HepG2 (cell line): ENCODE results near the gene RNF4. TPM values are rescaled to one million over a fixed set of nuclear protein-coding genes. Genes with fewer than 3 reads are reported as not detected.
A peak's percentile ranks its signal among the peaks of the same experiment; 100 is the strongest.

ENCODE experiments used
- ETV5 ChIP-seq: IDR thresholded peaks from 2 replicates; pipeline ENCODE4 v1.6.1; 2018; ENCODE audit warnings: missing biosample characterization, missing genetic modification reagents, inconsistent platforms, borderline replicate concordance
- HBP1 ChIP-seq: IDR thresholded peaks from 2 replicates; pipeline ENCODE4 v1.6.1; 2016; ENCODE audit warnings: low read depth, control low read depth
- KAT8 ChIP-seq: IDR thresholded peaks from 2 replicates; pipeline ENCODE4 v1.6.1; 2016; ENCODE audit warnings: missing genetic modification reagents, missing compliant biosample characterization
- RFX1 ChIP-seq: fragments of 450-650 bp; IDR thresholded peaks from 2 replicates; pipeline ENCODE4 v1.6.1; 2017
- RORA ChIP-seq: sonication (generic); formaldehyde crosslinking; IDR thresholded peaks from 2 replicates; pipeline ENCODE4 v1.5.0; 2020; ENCODE audit warnings: mild to moderate bottlenecking, missing genetic modification reagents, moderate library complexity
- XRCC5 ChIP-seq: fragments of 200-400 bp; formaldehyde crosslinking; optimal IDR thresholded peaks from 2 replicates; pipeline ENCODE3; 2017; ENCODE audit warnings: mild to moderate bottlenecking, low read length
- ZBTB20 ChIP-seq: sonication (generic); formaldehyde crosslinking; IDR thresholded peaks from 2 replicates; pipeline ENCODE4 v1.8.1; 2023; ENCODE audit warnings: missing genetic modification reagents, low read depth, mild to moderate bottlenecking, borderline replicate concordance
- ZFP91 ChIP-seq: sonication (generic); formaldehyde crosslinking; IDR thresholded peaks from 2 replicates; pipeline ENCODE4 v1.9.0; 2022; ENCODE audit warnings: missing genetic modification reagents, mild to moderate bottlenecking, borderline replicate concordance
- ZMAT3 ChIP-seq: sonication (generic); formaldehyde crosslinking; conservative IDR thresholded peaks from 2 replicates; pipeline ENCODE4 v1.7.0; 2021; ENCODE audit warnings: missing genetic modification reagents
- ZNF44 ChIP-seq: sonication (generic); formaldehyde crosslinking; IDR thresholded peaks from 2 replicates; pipeline ENCODE4 v1.5.1; 2020; ENCODE audit warnings: mild to moderate bottlenecking, missing genetic modification reagents
- ZNF530 ChIP-seq: sonication (generic); formaldehyde crosslinking; IDR thresholded peaks from 2 replicates; pipeline ENCODE4 v1.5.0; 2020; ENCODE audit warnings: low read depth, mild to moderate bottlenecking, missing genetic modification reagents
- ZNF546 ChIP-seq: sonication (generic); formaldehyde crosslinking; conservative IDR thresholded peaks from 2 replicates; pipeline ENCODE4 v1.8.1; 2023; ENCODE audit warnings: mild to moderate bottlenecking, missing genetic modification reagents
- ZNF549 ChIP-seq: sonication (generic); formaldehyde crosslinking; IDR thresholded peaks from 2 replicates; pipeline ENCODE4 v1.5.0; 2020; ENCODE audit warnings: missing genetic modification reagents
- ZNF562 ChIP-seq: sonication (generic); formaldehyde crosslinking; IDR thresholded peaks from 2 replicates; pipeline ENCODE4 v1.8.0; 2022; ENCODE audit warnings: missing genetic modification reagents, borderline replicate concordance
- ZNF652 ChIP-seq: IDR thresholded peaks from 2 replicates; pipeline ENCODE4 v1.6.1; 2016; ENCODE audit warnings: low read depth, borderline replicate concordance
- ZSCAN5A ChIP-seq: sonication (generic); formaldehyde crosslinking; IDR thresholded peaks from 2 replicates; pipeline ENCODE4 v1.8.0; 2022; ENCODE audit warnings: mild to moderate bottlenecking, missing genetic modification reagents, borderline replicate concordance
- polyA plus RNA-seq, 8 experiments: library from polyadenylated mRNA; depleted of rRNA in 3 of 8; stranded (reverse) in 7 of 8; unstranded in 1 of 8; fragments of >200 nt; fragmentation: Illumina TruSeq in 4 of 8; extraction: Trizol in 4 of 8; gene quantifications; 2 replicates each; pipeline versions ENCODE4 v1.2.1 to v1.2.3, GENCODE V29; 2011 to 2016; ENCODE audit warnings: low read depth in 4 of 8, missing spikeins in 1 of 8, mixed read lengths in 1 of 8; ENCODE audit not compliant: insufficient read depth in 1 of 8
- total RNA-seq, 5 experiments: library from RNA; depleted of rRNA; stranded (reverse); fragments of >200 nt; fragmentation: Illumina TruSeq; extraction: Trizol; gene quantifications; 2 replicates each; pipeline ENCODE4 v1.2.3, GENCODE V29; 2016; ENCODE audit warnings: low read depth in 1 of 5
- TF ChIP-seq, protein P1 (sequence below): sonication (generic); formaldehyde crosslinking; IDR thresholded peaks from 2 replicates; pipeline ENCODE4 v1.4.0; 2020; ENCODE audit warnings: missing genetic modification reagents
- TF ChIP-seq, protein P2 (sequence below): sonication (generic); formaldehyde crosslinking; IDR thresholded peaks from 2 replicates; pipeline ENCODE4 v1.5.0; 2020; ENCODE audit warnings: missing genetic modification reagents
- TF ChIP-seq, protein P3 (sequence below): sonication (generic); formaldehyde crosslinking; IDR thresholded peaks from 2 replicates; pipeline ENCODE4 v1.8.1; 2023; ENCODE audit warnings: mild to moderate bottlenecking, moderate library complexity, missing genetic modification reagents

RNF4 gene
- total and polyA plus RNA-seq, 2 of the 13 experiments (the other 11 are each of a cell fraction or from before 2014, with no cell fraction given): 38.1 to 45.1 TPM

DNA sequence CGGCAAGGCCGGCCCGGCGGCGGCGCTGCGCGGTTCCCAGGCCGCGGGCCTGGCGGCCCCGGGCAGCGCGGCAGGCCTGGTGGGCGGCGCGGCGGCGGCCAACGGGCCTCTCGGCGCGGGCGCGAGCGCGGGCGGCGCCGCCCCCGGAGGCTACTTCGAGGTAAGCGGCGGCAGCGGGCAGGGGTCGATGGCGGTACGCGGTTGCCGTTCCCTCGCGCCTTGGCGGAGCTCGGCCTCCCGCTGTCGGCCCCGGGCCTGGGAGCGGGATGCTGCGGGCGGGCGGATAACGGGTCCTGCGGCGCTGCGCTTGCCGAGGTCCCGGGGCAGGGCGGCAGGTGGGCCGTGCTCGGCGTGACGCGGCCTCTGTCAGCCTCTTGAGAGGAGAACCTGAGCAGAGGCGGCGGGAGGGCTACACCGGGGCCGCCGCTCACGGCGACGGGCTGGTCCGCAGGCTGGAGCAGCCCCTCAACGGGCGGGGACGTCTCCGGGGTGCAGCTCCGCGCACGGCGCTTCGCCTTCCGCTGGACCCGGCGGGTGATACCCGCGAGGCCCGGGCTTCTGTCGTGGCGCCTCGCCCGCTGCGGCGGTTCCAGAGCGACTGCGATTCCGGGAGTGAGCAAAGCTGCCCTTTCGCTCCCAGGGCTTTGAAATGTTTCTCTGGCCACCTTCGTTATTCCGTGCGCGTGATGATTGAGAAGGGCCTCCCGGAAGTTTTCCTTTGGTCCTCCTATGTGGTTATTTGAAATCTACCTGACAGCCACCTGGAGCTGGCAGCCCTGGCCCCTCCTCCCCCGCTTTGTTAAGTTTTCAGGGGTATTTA is 68.3 kb downstream of the RNF4 start (continued):
- TF ChIP-seq, protein P1, sequence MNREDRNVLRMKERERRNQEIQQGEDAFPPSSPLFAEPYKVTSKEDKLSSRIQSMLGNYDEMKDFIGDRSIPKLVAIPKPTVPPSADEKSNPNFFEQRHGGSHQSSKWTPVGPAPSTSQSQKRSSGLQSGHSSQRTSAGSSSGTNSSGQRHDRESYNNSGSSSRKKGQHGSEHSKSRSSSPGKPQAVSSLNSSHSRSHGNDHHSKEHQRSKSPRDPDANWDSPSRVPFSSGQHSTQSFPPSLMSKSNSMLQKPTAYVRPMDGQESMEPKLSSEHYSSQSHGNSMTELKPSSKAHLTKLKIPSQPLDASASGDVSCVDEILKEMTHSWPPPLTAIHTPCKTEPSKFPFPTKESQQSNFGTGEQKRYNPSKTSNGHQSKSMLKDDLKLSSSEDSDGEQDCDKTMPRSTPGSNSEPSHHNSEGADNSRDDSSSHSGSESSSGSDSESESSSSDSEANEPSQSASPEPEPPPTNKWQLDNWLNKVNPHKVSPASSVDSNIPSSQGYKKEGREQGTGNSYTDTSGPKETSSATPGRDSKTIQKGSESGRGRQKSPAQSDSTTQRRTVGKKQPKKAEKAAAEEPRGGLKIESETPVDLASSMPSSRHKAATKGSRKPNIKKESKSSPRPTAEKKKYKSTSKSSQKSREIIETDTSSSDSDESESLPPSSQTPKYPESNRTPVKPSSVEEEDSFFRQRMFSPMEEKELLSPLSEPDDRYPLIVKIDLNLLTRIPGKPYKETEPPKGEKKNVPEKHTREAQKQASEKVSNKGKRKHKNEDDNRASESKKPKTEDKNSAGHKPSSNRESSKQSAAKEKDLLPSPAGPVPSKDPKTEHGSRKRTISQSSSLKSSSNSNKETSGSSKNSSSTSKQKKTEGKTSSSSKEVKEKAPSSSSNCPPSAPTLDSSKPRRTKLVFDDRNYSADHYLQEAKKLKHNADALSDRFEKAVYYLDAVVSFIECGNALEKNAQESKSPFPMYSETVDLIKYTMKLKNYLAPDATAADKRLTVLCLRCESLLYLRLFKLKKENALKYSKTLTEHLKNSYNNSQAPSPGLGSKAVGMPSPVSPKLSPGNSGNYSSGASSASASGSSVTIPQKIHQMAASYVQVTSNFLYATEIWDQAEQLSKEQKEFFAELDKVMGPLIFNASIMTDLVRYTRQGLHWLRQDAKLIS (CRISPR knock-in tag): no peak
- no peak for TF ChIP-seq ZSCAN5A (CRISPR knock-in tag)
- no peak for TF ChIP-seq ZNF549 (CRISPR knock-in tag)
- TF ChIP-seq ETV5 (CRISPR knock-in tag): 0 out of 2 replicates have a peak, but pooled peaks have one; percentile 33
- no peak for TF ChIP-seq ZNF652 (CRISPR knock-in tag)
- TF ChIP-seq ZNF530 (CRISPR knock-in tag): no peak
- TF ChIP-seq ZNF562: no peak
- TF ChIP-seq, protein P2, sequence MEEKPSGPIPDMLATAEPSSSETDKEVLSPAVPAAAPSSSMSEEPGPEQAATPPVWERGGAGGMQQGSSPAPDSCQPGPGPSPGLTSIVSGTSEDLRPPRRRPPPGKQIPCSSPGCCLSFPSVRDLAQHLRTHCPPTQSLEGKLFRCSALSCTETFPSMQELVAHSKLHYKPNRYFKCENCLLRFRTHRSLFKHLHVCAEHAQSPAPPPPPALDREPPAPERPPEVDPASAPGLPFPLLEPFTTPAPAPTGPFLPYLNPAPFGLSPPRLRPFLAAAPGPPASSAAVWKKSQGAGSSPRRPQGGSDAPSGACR (CRISPR knock-in tag): no peak
- TF ChIP-seq RFX1: no peak
- no peak for TF ChIP-seq ZBTB20 (CRISPR knock-in tag)
- TF ChIP-seq, protein P3, sequence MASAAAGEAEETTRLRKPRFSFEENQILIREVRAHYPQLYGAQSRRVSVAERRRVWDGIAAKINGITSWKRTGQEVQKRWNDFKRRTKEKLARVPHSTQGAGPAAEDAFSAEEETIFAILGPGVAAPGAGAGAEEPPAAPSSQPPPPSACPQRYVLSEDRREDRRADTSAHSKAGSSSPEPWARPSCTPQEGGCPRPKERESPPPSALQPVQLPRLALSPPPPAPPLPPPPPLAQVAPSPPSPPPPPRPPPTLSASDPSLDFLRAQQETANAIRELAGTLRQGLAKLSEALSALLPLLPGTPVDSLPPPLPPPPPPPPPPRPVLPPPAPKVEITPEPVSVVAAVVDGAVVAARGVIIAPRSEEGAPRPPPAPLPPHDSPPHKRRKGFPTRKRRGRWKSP (CRISPR knock-in tag): peak; percentile 56; the same call in 1 of the 2 replicates
- no peak for TF ChIP-seq ZNF44 (CRISPR knock-in tag)
- TF ChIP-seq ZMAT3: no peak; the same call in 1 of the 2 replicates
- TF ChIP-seq HBP1 (CRISPR knock-in tag): no peak
- no peak for TF ChIP-seq KAT8 (CRISPR knock-in tag)
- TF ChIP-seq RORA (CRISPR knock-in tag): no peak
- peak; percentile 11; the same call in 1 of the 2 replicates for TF ChIP-seq ZFP91 (CRISPR knock-in tag)
- TF ChIP-seq XRCC5: peak; percentile 14
- TF ChIP-seq ZNF546: no peak
